ENCODE data around the gene COL15A1.
"Not testable (repeated sequence)": the region's sequence is repeated elsewhere in the genome, so short reads cannot be mapped to it uniquely, and the experiment has no call there.

The COL15A1 gene

GRCh38 chr9:99008203-99008602 is 64.5 kb downstream of the COL15A1 start:
- H3K4me3 ChIP-seq (ENCODE audit: control insufficient read depth, low read depth, low read length): no peak overlapping the region
- DNase-seq (ENCODE audit: low read depth): no peak
- TF ChIP-seq CTCF (IDR thresholded peaks at IDR 0.05; ENCODE audit: control insufficient read depth, insufficient read depth, low read depth, low read length, missing control alignments): no peak

- not testable (repeated sequence) for DNase-seq (ENCODE audit: low read depth); H3K4me3 ChIP-seq (ENCODE audit: control insufficient read depth, low read depth, low read length)
Measured at GRCh38 chr9:99010393-99010792, 66.7 kb downstream of the COL15A1 start.

GRCh38 chr9:99011161-99011709 is 67.5 kb downstream of the COL15A1 start:
- H3K4me3 ChIP-seq (ENCODE audit: control insufficient read depth, low read depth, low read length): no peak overlapping the region
- no peak for DNase-seq (ENCODE audit: low read depth)
- no peak for TF ChIP-seq CTCF (IDR thresholded peaks at IDR 0.05; ENCODE audit: control insufficient read depth, insufficient read depth, low read depth, low read length, missing control alignments)

GRCh38 chr9:99012957-99013512 is 69.3 kb downstream of the COL15A1 start:
- DNase-seq (ENCODE audit: low read depth): no peak
- peak; percentile 10 for TF ChIP-seq CTCF (IDR thresholded peaks at IDR 0.05; ENCODE audit: control insufficient read depth, insufficient read depth, low read depth, low read length, missing control alignments)
- no peak overlapping the region for H3K4me3 ChIP-seq (ENCODE audit: control insufficient read depth, low read depth, low read length)

GRCh38 chr9:99013550-99013949 is 69.8 kb downstream of the COL15A1 start:
- DNase-seq (ENCODE audit: low read depth): no peak
- no peak for TF ChIP-seq CTCF (IDR thresholded peaks at IDR 0.05; ENCODE audit: control insufficient read depth, insufficient read depth, low read depth, low read length, missing control alignments)
- H3K4me3 ChIP-seq (ENCODE audit: control insufficient read depth, low read depth, low read length): no peak overlapping the region

- no peak overlapping the region for H3K4me3 ChIP-seq (ENCODE audit: control insufficient read depth, low read depth, low read length)
- no peak for TF ChIP-seq CTCF (IDR thresholded peaks at IDR 0.05; ENCODE audit: control insufficient read depth, insufficient read depth, low read depth, low read length, missing control alignments)
- DNase-seq (ENCODE audit: low read depth): no peak
Measured at GRCh38 chr9:99015448-99015847, 71.7 kb downstream of the COL15A1 start.

GRCh38 chr9:99015890-99016289 is 72.2 kb downstream of the COL15A1 start:
- no peak for TF ChIP-seq CTCF (IDR thresholded peaks at IDR 0.05; ENCODE audit: control insufficient read depth, insufficient read depth, low read depth, low read length, missing control alignments)
- DNase-seq (ENCODE audit: low read depth): no peak
- no peak overlapping the region for H3K4me3 ChIP-seq (ENCODE audit: control insufficient read depth, low read depth, low read length)

Measured in AG09309 (cell line).